HEK293T (cell line): ENCODE measurements around the gene BARD1.

ENCODE experiments used
- ARNT ChIP-seq: fragments of 450-650 bp; IDR thresholded peaks from 2 replicates; pipeline ENCODE4 v1.6.1; 2017; ENCODE audit warnings: mild to moderate bottlenecking
- BHLHE40 ChIP-seq: fragments of 450-650 bp; IDR thresholded peaks from 2 replicates; pipeline ENCODE4 v1.6.1; 2016; ENCODE audit warnings: mild to moderate bottlenecking, moderate library complexity, borderline replicate concordance
- CTBP1 ChIP-seq: fragments of 450-650 bp; IDR thresholded peaks from 2 replicates; pipeline ENCODE4 v1.6.1; 2016; ENCODE audit warnings: borderline replicate concordance
- ELF4 ChIP-seq: fragments of 450-650 bp; IDR thresholded peaks from 2 replicates; pipeline ENCODE4 v1.6.1; 2017; ENCODE audit warnings: antibody characterized with exemption
- FOXA1 ChIP-seq: fragments of 450-650 bp; IDR thresholded peaks from 2 replicates; pipeline ENCODE4 v1.6.1; 2016; ENCODE audit warnings: mild to moderate bottlenecking
- FOXK2 ChIP-seq: fragments of 450-650 bp; IDR thresholded peaks from 2 replicates; pipeline ENCODE4 v1.6.1; 2016; ENCODE audit warnings: mild to moderate bottlenecking
- FOXM1 ChIP-seq: fragments of 450-650 bp; IDR thresholded peaks from 2 replicates; pipeline ENCODE4 v1.6.1; 2017; ENCODE audit warnings: mild to moderate bottlenecking, borderline replicate concordance
- HDGF ChIP-seq: fragments of 450-650 bp; IDR thresholded peaks from 2 replicates; pipeline ENCODE4 v1.6.1; 2017; ENCODE audit warnings: antibody characterized with exemption, borderline replicate concordance
- L3MBTL2 ChIP-seq: fragments of 450-650 bp; conservative IDR thresholded peaks from 2 replicates; pipeline ENCODE4 v1.6.1; 2016; ENCODE audit warnings: mild to moderate bottlenecking
- NFRKB ChIP-seq: fragments of 450-650 bp; IDR thresholded peaks from 2 replicates; pipeline ENCODE4 v1.6.1; 2016; ENCODE audit warnings: mild to moderate bottlenecking, moderate library complexity
- PKNOX1 ChIP-seq: fragments of 450-650 bp; IDR thresholded peaks from 2 replicates; pipeline ENCODE4 v1.6.1; 2016
- SP1 ChIP-seq: fragments of 450-650 bp; IDR thresholded peaks from 2 replicates; pipeline ENCODE4 v1.6.1; 2017
- TARDBP ChIP-seq: fragments of 450-650 bp; IDR thresholded peaks from 2 replicates; pipeline ENCODE4 v1.6.1; 2016
- ZNF384 ChIP-seq: fragments of 450-650 bp; IDR thresholded peaks from 2 replicates; pipeline ENCODE4 v1.6.1; 2016

GRCh38 chr2:214742119-214742518, 67.4 kb downstream of the BARD1 start:
- no peak for TF ChIP-seq HDGF
- TF ChIP-seq PKNOX1, result no peak
- no peak for TF ChIP-seq FOXA1
- TF ChIP-seq FOXM1, result no peak
- no peak for TF ChIP-seq TARDBP
- no peak for TF ChIP-seq CTBP1
- TF ChIP-seq L3MBTL2, result no peak
- no peak for TF ChIP-seq SP1
- no peak for TF ChIP-seq ARNT
- no peak for TF ChIP-seq ZNF384
- no peak for TF ChIP-seq ELF4
- no peak for TF ChIP-seq BHLHE40
- TF ChIP-seq FOXK2, result no peak
- no peak for TF ChIP-seq NFRKB
